HG02798 (cell line): ENCODE results near the gene KIAA1614.

Experiments used
- ATAC-seq: cut with Tn5 transposase; IDR thresholded peaks from one replicate; pipeline ENCODE4 v1.9.1; 2021; ENCODE audit warnings: mild to moderate bottlenecking; ENCODE audit not compliant: unreplicated experiment, poor library complexity

The KIAA1614 gene

DNA sequence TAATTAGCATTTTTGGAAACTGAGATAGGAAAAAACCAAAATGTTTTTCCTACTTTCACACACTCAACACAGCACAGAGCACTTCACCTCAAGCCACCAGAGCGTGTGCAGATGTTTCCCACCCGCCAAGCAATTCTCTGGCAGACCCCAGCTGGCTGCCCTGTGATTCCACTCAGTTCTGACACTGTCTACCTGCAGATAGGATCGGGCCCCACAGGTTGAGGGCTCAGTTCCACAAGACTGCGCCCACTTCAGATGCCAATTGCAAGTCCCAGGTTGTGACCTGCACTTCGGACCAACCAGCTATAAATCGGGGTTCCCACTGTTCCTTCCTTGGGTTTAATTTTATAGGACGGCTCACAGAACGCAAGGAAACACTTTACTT lies 9.9 kb downstream of the KIAA1614 start:
- ATAC-seq: no peak

GRCh38 chr1:180923021-180923841 lies 10.5 kb downstream of the KIAA1614 start:
- ATAC-seq: no peak

DNA sequence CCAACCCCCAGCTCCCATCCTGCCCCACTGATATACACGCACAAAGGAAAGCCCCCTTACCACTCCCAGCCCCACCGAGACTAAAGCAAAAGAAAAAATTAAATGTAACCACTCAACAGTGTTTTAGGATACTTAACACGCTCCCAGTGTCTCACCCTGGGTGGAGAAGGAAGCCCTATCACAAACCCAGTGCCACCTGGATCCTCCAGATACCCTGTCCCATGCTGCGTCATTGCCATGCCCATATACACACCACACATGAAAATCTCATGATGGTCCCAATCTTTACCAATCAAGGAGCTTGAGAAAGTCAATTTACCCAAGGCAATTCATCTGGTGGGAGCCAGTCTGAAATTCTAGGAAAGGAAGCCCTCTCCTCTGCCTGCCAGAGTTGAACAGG lies 11.2 kb downstream of the KIAA1614 start:
- no peak for ATAC-seq

GRCh38 chr1:180924939-180925338 lies 12.2 kb downstream of the KIAA1614 start:
- ATAC-seq: no peak

- ATAC-seq: no peak
These were observed 12.9 kb downstream of the KIAA1614 start for GRCh38 chr1:180925471-180926051.

- ATAC-seq: no peak
These were observed 13.7 kb downstream of the KIAA1614 start for GRCh38 chr1:180926164-180926981.

DNA sequence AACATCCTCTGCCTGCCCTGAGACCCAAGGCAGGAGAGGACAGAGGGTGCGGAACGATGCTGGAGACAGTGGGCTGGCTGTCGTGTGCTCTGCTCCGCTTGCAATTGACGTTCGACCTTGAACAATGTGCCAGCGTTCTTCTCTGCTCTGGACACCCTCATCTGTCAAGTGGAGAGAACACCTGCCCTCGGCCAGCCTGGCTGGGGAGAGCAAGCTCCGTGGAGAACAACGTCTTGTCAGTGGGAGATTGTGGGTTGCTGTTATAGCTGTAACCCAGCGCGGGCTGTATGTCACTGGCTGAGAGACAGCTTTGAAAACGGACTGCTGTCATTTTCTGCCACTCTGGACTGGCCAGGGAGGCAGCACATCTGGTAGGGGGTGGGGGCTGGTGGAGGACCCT lies 14.7 kb downstream of the KIAA1614 start:
- ATAC-seq: no peak

GRCh38 chr1:180927841-180928240 lies 15.1 kb downstream of the KIAA1614 start:
- no peak for ATAC-seq

- ATAC-seq: no peak
These were observed 15.9 kb downstream of the KIAA1614 start for GRCh38 chr1:180928331-180929230.

DNA sequence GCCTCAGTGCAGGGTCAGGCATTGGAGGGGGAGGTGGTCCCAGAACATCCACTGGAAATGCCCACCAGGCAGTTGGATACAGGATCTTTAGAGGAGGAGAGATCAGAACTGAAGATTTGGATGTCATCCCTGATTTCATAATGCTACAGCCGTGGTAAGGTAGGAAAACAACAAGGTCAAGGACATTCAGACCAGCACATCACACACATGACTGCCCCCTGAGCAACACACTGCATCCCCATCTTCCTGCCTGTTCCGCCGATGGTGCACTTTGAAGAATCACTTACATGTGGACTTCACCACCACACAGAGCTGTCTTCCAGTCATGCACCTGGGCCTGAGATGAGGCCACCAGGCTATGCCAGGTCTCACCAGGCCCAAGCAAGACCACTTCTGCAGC lies 16.7 kb downstream of the KIAA1614 start:
- ATAC-seq: no peak

GRCh38 chr1:180930687-180931086 lies 18.0 kb downstream of the KIAA1614 start:
- no peak for ATAC-seq

- ATAC-seq: no peak
These were observed 18.8 kb downstream of the KIAA1614 start for GRCh38 chr1:180931529-180931928.

DNA sequence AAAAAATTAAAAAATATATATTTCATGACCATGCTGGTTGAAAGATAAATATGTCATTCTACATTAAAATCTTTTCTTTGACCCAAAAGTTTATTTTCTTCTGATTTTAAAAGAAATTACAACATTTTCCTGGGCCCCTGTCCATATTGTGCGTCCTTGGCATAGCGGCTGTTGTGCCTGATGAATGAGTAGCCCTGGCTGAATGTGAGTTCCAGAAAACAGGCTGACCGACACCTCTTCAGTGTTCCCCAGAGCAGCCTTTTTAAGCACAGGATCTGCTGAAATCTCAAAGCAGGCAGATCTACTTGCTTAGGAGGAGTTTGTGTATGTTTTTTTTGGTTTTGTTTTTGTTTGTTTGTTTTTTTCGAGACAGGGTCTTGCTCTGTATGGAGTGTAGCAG lies 19.7 kb downstream of the KIAA1614 start:
- no peak for ATAC-seq

GRCh38 chr1:180933141-180933540 lies 20.4 kb downstream of the KIAA1614 start:
- no peak for ATAC-seq

GRCh38 chr1:180934563-180934962 lies 21.9 kb downstream of the KIAA1614 start:
- no peak for ATAC-seq

GRCh38 chr1:180935326-180936109 lies 22.8 kb downstream of the KIAA1614 start:
- peak; percentile 43 for ATAC-seq

GRCh38 chr1:180936110-180937011 lies 23.7 kb downstream of the KIAA1614 start:
- ATAC-seq: no peak

- ATAC-seq: no peak
These were observed 24.3 kb downstream of the KIAA1614 start for GRCh38 chr1:180937012-180937372.
